NOMO-1 (cell line): ENCODE data around the gene SLC45A1.
"Not testable (repeated sequence)": the region's sequence is repeated elsewhere in the genome, so short reads cannot be mapped to it uniquely, and the experiment has no call there.

Experiments
- DNase-seq, 2 experiments: peaks; one replicate each; lab custom pipeline; 2025; ENCODE audit not compliant: unreplicated experiment in 2 of 2; lab: John Stamatoyannopoulos, UW

The SLC45A1 gene

GRCh38 chr1:8317647-8318381, at the start of gene SLC45A1:
Gene SLC45A1, plus strand, starts transcription at chr1:8318114. Its CDS starts 6,216 bp downstream, at chr1:8324330.
- peak in 1 of 2 experiments; percentile 17 for DNase-seq

- no peak for DNase-seq
Observed at GRCh38 chr1:8273036-8273435, 44.9 kb upstream of the SLC45A1 start.

DNA sequence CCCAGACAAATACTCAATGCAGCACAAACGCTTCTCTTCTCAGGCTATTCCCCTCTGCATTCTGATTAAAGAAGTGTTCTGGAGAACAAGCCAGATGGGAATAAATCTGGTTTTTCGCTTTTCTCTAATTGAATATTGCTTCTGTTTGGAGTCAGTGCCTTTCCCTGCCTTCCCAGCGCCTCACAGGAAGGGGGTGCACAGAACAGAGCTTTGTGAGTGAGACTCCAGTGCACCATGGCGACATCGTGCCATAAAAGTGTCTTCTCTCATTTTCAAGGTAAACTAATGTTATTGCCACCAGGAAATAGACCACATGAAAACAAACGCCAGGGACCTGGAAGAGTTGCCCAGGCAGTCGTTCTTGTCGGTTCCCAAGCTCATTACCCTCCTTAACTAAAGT, 43.6 kb upstream of the SLC45A1 start:
- no peak for DNase-seq

DNA sequence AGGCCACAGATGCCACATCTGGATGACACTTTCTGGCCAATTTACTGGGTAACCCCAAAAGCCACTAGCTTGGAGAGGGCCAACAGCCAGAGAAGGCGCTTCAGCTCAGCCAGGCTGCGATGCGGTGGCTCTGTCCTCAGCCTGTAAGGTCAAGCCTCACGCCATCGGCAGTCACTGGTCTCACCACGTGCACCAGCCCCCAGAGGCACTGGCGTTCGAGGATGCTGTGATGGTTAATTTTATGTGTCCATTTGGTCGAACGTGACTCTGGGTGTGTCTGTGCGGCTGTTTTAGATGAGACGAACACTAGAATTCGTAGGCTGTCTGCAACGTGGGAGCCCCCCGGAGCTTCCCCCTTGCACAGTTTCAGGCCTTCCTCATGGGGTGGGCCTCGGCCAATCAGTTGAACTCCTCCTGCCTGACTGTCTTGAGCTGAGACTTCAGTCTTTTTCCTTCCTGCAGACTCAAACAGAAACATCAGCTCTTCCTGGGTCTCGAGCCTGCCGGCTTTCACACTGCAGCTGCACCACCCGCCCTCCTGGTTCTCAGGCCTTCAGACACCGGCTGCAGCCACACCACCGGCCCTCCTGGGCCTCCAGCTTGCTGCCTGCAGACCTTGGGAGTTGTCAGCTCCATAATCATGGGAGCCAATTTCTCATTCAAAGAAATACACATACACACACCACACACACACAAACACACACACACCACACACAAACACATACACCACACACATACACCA, 41.6 kb upstream of the SLC45A1 start:
- no peak for DNase-seq

DNA sequence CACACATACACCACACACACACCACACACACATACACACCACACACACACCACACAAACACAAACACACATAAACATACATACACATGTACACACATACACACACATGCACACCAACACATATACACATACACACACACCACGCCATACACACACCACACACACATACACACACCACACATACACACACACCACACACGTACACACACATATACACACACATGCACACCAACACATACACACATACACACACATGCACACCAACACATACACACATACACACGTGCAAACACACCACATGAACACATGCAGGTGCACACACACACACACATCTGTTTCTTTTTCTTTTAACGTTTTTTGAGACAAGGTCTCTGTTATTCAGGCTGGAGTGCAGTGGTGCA, 41.0 kb upstream of the SLC45A1 start:
- no peak for DNase-seq

DNA sequence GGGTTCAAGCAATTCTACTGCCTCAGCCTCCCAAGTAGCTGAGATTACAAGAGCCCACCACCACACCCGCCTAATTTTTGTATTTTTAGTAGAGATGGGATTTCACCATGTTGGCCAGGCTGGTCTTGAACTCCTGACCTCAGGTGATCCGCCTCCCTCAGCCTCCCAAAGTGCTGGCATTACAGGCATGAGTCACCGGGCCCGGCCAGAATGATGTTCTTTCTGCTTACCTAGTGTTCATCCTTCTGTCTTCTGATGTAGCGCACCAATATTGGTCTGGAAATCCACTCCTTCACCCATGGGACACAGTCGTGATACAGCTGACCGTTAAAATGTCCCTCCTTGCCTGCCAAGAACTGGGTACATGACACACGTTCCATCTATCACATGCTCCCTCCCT, 39.2 kb upstream of the SLC45A1 start:
- not testable (repeated sequence) for DNase-seq

DNA sequence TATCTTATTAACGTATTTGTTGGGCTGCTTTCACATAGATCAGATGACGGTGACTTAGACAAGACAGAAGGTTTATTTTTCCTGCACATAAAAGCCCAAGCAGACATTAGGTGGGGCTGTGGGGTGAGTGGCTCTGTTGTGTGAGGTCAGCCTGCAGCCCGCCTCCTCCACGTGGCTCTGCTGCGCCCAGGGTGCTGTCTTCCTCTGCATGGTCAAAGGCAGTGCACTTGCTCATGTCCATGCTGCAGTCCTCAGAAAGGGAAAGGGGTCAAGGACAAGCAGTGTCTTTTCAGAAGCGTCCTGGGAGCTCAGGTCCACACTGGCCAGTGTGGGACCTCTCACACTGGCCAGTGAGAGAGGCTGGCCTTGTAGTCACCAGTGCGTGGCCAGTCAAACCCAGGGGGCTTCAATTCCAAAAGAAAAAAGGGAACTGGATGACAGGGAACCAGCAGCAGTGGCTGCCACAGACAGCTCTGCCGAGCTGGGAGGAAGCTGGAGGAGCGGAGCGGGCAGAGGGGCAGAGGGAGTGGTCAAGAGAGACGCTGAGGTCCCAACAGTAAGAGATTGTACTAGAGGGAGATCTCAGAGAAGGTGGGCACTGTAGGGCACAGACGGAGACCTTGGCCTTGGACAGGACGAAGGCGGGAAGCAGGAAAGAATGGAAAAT, 35.9 kb upstream of the SLC45A1 start:
- peak in 1 of 2 experiments; percentile 3 for DNase-seq

DNA sequence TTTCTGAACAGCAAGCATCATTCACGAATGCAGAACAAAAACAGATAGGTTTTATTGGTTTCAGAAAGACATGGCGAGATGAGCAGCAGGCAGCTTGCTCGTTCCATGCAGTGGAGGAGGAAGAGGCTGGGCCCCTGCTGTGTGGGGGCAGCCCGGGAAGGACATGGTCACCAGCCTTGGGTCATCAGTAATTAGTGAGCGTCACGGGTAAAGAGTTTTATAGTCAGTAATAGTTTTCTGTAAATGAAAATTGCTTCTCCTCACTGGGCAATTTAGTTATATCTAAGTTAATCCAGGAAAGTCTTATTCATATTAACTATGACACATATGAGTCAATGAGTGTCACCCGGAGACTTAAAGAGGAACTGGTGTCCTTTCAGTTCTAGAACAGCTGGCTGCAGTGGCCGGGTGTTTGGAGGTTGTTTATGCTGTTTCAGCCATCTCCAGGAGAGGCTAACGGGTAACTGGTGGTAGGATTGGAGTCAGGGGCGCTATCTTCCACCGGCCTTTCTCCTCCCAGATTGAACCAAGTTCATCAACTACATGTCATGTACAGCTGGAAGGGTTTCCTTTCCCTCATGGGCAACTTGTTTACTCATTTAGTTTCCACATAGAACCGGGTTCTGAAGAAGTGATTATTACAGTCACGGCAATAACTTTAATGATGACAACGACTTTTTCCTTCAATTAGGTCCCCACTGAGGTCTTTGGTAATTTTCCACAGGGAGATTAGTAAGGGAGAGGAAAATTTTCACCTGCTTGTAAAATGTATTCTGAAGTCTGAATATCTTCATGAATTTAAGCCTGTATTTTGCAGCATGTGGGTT, 34.6 kb upstream of the SLC45A1 start:
- peak; percentile 31 to 72 for DNase-seq

DNA sequence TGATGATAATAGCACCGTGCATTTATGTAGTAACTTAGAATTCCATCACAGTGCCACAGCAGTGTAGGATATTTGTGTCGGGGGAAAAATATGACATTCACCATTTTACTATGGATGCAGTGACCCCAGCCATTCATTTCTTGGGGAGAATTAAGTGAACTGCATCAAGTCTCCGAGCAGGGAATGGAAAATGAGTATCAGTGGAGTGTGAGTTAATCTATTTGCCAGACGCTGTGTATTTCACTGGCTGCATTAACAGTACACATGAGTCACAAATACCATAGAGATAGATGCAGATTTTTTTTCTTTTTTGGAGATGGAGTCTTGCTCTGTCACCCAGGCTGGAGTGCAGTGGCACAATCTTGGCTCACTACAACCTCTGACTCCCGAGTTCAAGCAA, 33.8 kb upstream of the SLC45A1 start:
- DNase-seq, result no peak

DNA sequence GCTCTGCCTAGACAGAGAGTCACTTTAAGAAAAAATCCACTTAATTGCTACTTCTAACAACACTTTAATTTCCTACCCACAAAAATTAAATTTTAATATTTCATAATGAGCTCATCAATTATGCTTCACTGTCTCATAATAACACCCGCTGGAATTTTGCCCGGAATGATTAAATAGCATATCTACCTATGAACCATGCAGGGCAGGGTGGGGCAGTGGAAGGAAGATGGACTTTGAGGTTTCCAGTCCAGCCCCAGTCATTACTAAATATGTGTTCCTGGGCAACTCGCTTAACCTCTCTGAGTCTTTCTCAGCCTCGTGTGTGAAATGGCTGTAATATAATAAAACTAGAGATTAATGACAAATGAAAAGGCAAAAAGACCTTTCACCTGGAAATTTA, 32.8 kb upstream of the SLC45A1 start:
- DNase-seq, result no peak

- DNase-seq, result no peak
Observed at GRCh38 chr1:8285965-8286364, 31.9 kb upstream of the SLC45A1 start.

- no peak for DNase-seq
Observed at GRCh38 chr1:8293118-8293517, 24.8 kb upstream of the SLC45A1 start.

- no peak for DNase-seq
Observed at GRCh38 chr1:8293641-8294169, 24.2 kb upstream of the SLC45A1 start.

DNA sequence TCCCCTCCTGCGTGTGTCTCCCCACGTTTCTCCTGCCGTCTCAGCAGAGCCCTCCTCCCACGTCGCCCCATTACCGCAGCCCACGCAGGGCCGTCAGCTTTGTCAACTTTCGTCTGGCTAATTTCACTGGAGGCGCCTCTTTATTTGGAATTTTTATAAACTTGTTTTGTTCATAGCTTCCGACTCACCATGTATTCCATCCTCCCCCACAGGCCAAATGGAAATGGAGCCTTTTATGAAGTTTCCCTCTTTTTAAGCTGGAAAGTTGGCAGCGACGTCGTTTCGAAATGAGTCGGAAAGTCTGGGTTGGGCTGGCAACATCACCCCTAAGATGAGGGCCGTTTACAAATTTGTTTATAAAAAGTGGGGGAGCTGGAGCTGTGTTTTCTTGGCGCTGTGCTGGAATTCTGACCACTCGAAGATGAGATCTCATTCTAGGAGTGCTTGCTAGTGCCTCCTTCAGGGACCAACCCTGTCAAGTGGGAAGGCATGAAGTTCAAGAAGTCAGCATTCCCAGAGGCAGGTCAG, 23.7 kb upstream of the SLC45A1 start:
- DNase-seq, result no peak

- no peak for DNase-seq
Observed at GRCh38 chr1:8297245-8297644, 20.7 kb upstream of the SLC45A1 start.

- no peak for DNase-seq
Observed at GRCh38 chr1:8299963-8300362, 18.0 kb upstream of the SLC45A1 start.

DNA sequence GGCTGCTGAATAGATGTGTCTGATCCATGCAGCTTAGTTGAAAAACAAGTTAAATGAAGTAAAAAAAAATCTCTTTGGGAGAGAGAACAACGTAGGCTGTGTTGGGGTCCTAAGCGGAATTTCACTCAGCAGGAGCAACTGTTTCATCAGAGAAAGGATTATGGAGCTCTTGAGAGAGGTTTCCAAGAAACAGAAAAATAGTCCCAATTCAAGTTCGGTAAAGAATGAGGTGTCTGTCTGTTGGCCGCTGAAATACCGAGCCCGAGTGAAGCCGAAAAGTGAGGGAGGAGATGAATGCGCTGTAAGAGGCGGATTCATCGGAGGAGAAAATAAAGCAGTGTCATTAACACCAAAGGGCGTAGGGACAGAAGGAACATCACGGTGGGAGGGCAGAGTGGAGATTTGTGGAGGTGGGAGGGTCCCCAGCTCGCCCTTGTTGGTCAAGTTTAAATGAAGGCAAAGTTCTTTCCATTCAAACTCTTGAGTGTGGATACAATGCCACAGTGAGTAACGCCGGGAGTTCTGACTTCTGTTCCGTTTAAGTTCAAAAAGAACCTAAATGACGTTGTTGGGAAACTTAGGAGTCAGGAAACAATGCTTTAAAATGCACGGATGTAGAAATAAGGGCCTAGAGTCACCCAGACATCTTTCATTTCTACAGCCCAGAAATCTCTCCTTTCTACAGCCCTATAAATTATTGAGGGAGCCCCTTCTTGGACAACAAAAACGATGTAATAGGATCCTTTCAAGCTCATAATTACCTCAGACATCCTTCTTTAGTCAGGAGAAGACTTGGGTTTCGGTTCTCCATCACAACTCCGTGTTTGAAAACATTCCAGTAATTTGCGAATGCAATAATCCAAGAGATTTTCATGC, 15.6 kb upstream of the SLC45A1 start:
- no peak for DNase-seq

DNA sequence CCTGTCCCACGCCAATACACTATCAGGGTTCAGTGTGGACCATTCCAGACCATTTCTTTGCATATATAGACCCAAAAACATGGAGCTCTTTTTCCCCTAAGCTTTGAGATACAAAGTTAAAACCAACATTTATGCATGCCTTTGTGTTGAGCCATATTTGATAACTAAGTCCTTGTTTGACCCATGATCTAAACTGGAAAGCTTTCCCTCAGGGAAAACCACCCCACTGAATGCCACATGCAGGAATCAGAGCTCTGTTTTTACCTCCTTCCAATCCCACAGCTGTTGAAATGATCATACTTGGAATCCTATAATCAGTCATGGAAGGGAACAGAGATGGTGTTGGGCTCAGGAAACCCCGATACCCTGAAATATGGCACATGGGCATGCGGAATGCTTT, 14.8 kb upstream of the SLC45A1 start:
- DNase-seq, result no peak

GRCh38 chr1:8303876-8304275, 14.0 kb upstream of the SLC45A1 start:
- no peak for DNase-seq
